Cardiac muscle cell (in vitro differentiated cells and primary cell): ENCODE results near the gene ADAR. TPM values are rescaled to one million over a fixed set of nuclear protein-coding genes. Genes with fewer than 3 reads are reported as not detected.
A peak's percentile ranks its signal among the peaks of the same experiment; 100 is the strongest.

Experiments
- DNase-seq, 2 donors: peaks; one replicate each; pipeline versions ENCODE4 v3.0.0 to v3.0.0-alpha.2; 2010 to 2017; ENCODE audit warnings: low read depth in 1 of 2, low spot score in 1 of 2
- H3K27ac ChIP-seq: fragments of 200-600 bp; sonication (generic); 2 replicates; pipeline ENCODE4 v1.5.1; 2016
- H3K27me3 ChIP-seq: fragments of 200-600 bp; sonication (generic); 2 replicates; pipeline ENCODE4 v1.6.0; 2016; ENCODE audit warnings: control low read depth
- H3K36me3 ChIP-seq: fragments of 200-600 bp; sonication (generic); 2 replicates; pipeline ENCODE4 v1.5.1; 2016; ENCODE audit warnings: control low read depth
- H3K4me1 ChIP-seq: fragments of 200-600 bp; sonication (generic); 2 replicates; pipeline ENCODE4 v1.8.1; 2017; ENCODE audit warnings: low read depth, mild to moderate bottlenecking, mixed run types
- H3K4me3 ChIP-seq: fragments of 200-600 bp; sonication (generic); 2 replicates; pipeline ENCODE4 v1.5.1; 2016; ENCODE audit warnings: mild to moderate bottlenecking
- H3K9me3 ChIP-seq: fragments of 200-600 bp; sonication (generic); 2 replicates; pipeline ENCODE4 v1.5.1; 2017; ENCODE audit warnings: low read depth, mild to moderate bottlenecking, control low read depth
- CTCF ChIP-seq: IDR thresholded peaks from 2 replicates; pipeline ENCODE4 v1.5.1; 2012; ENCODE audit warnings: low read depth, mild to moderate bottlenecking, low read length
- polyA plus RNA-seq: library from polyadenylated mRNA; unstranded; fragments of >200 nt; fragmentation: Nextera tagmentation; extraction: Ambion mirVana; gene quantifications from 2 replicates; pipeline ENCODE4 v1.2.1, GENCODE V29; 2016
- total RNA-seq: library from RNA; depleted of rRNA; stranded (reverse); fragments of >200 nt; gene quantifications from 2 replicates; pipeline ENCODE4 v1.2.3, GENCODE V29; 2016

The ADAR gene
- total and polyA plus RNA-seq, 2 experiments from 2014 or later, result 47.5 to 74.3 TPM

GRCh38 chr1:154586641-154587040, 21.3 kb downstream of the ADAR start:
- no peaks in the 10 kb centered on the region for H3K9me3 ChIP-seq
- DNase-seq, result no peak
- H3K4me1 ChIP-seq, result no peaks in the 10 kb centered on the region
- no peaks in the 10 kb centered on the region for H3K27me3 ChIP-seq
- no peak overlapping the region for H3K27ac ChIP-seq
- peaks cover 75% of the 10 kb centered on the region for H3K36me3 ChIP-seq
- no peak overlapping the region for H3K4me3 ChIP-seq
- no peak for TF ChIP-seq CTCF

- no peaks in the 10 kb centered on the region for H3K9me3 ChIP-seq
- no peak overlapping the region for H3K27ac ChIP-seq
- DNase-seq, result no peak
- TF ChIP-seq CTCF, result no peak
- peaks cover 74% of the 10 kb centered on the region for H3K36me3 ChIP-seq
- H3K27me3 ChIP-seq, result no peaks in the 10 kb centered on the region
- no peaks in the 10 kb centered on the region for H3K4me1 ChIP-seq
- H3K4me3 ChIP-seq, result no peak overlapping the region
Measured at GRCh38 chr1:154586231-154586630, 21.8 kb downstream of the ADAR start.

GRCh38 chr1:154584267-154584994, 23.6 kb downstream of the ADAR start:
- H3K4me3 ChIP-seq, result no peak overlapping the region
- peaks cover 83% of the 10 kb centered on the region for H3K36me3 ChIP-seq
- no peaks in the 10 kb centered on the region for H3K27me3 ChIP-seq
- no peaks in the 10 kb centered on the region for H3K4me1 ChIP-seq
- peak in 1 of 2 donors; percentile 18 for DNase-seq
- TF ChIP-seq CTCF, result no peak
- H3K27ac ChIP-seq, result no peak overlapping the region
- no peaks in the 10 kb centered on the region for H3K9me3 ChIP-seq

- peak in 1 of 2 donors; percentile 74 for DNase-seq
- Histone ChIP-seq H3K36me3 (peaks cover 81% of the 10 kb centered on the region), H3K27me3 (no peaks in the 10 kb centered on the region), H3K9me3 (no peaks in the 10 kb centered on the region), H3K27ac (no peak overlapping the region), H3K4me3 (no peak overlapping the region), H3K4me1 (no peaks in the 10 kb centered on the region)
- TF ChIP-seq CTCF, result no peak
Measured at GRCh38 chr1:154583773-154584172, 24.2 kb downstream of the ADAR start.

GRCh38 chr1:154582885-154583284, 25.1 kb downstream of the ADAR start:
- TF ChIP-seq CTCF, result no peak
- no peaks in the 10 kb centered on the region for H3K4me1 ChIP-seq
- no peak for DNase-seq
- no peaks in the 10 kb centered on the region for H3K27me3 ChIP-seq
- H3K4me3 ChIP-seq, result no peak overlapping the region
- no peaks in the 10 kb centered on the region for H3K9me3 ChIP-seq
- H3K36me3 ChIP-seq, result peaks cover 72% of the 10 kb centered on the region
- H3K27ac ChIP-seq, result no peak overlapping the region
